SK-MEL-5 (cell line): ENCODE measurements around the gene ETFBKMT. TPM values are rescaled to one million over a fixed set of nuclear protein-coding genes. Genes with fewer than 3 reads are reported as not detected.

Source experiments
- DNase-seq: peaks from one replicate; pipeline ENCODE4 v3.0.0-alpha.2; 2016; ENCODE audit warnings: low read depth, low spot score
- in situ Hi-C: cut with HindIII; loops from 2 replicates; pipeline ENCODE4 v1.10.0; 2016; ENCODE audit warnings: low sequenced_read_pairs, high pct_unique_total_duplicates, low pct_unique_long_range_greater_than_20kb
- polyA plus RNA-seq, 2 experiments: library from polyadenylated mRNA; depleted of rRNA; stranded (reverse); fragments of >200 nt; gene quantifications; 2 replicates each; pipeline ENCODE4 v1.2.3, GENCODE V29; 2015
- total RNA-seq: library from RNA; depleted of rRNA; stranded (reverse); fragments of >200 nt; shearing (Covaris generic); gene quantifications from 2 replicates; pipeline ENCODE4 v1.2.3, GENCODE V29; 2014; rRNA removed

The ETFBKMT gene, protein sequence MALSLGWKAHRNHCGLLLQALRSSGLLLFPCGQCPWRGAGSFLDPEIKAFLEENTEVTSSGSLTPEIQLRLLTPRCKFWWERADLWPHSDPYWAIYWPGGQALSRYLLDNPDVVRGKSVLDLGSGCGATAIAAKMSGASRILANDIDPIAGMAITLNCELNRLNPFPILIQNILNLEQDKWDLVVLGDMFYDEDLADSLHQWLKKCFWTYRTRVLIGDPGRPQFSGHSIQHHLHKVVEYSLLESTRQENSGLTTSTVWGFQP
- 3.6 and 3.9 TPM in 2 replicates for total RNA-seq
- polyA plus RNA-seq (2015; cell fraction: cytosol; rRNA removed) = 2.3 and 3.0 TPM in 2 replicates
- 0.47 and 2.5 TPM in 2 replicates for polyA plus RNA-seq (2015; cell fraction: nucleus; rRNA removed)

DNA sequence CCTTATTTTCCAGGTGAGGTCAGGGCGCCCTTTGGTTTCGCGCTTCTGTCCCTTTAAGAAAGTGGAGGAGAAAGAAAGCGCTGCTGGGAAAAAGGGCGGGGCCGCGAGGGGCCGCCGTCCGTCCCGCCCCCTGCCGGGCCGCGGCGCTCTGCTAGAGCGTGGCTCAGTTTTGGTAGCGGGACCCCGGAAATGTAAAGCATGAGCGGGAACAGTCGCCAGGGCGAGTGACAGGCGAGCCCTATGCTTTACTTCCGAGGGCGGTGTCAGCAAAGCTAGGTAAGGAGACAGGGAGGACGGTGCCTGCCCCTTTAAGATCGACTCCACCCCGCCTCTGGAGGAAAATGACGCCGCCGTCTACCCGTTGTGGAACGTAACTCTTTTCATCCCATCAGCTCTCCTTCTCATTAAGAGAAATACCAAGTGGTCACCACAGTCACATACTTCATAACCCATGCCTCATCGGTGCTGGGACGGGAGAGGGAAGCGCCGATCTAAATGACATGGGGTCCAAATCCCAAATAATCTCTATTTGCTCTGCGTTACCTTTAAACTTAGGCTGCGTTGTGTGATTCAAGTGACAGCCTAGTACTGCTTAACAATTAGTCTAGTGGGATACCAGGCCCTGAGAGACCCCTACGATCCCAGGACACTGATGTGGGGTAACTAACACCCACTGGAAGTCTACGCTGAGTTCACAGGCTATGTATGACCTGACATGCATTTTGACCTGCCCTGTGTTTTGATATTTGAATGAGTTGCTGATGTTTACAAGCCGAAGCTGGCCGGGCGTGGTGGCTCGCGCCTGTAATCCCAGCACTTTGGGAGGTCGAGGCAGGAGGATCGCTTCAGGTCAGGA is at the start of gene ETFBKMT:
ETFBKMT (plus strand) TSS at position 602 of the 856 bp plus-strand sequence. CDS start 2,266 bp downstream, outside the sequence.
- in situ Hi-C loops = loop anchor here (25.0 kb wide), 1 partner anchor 628 kb away; no protein-coding TSS in a partner anchor
- DNase-seq = peak; percentile 92

DNA sequence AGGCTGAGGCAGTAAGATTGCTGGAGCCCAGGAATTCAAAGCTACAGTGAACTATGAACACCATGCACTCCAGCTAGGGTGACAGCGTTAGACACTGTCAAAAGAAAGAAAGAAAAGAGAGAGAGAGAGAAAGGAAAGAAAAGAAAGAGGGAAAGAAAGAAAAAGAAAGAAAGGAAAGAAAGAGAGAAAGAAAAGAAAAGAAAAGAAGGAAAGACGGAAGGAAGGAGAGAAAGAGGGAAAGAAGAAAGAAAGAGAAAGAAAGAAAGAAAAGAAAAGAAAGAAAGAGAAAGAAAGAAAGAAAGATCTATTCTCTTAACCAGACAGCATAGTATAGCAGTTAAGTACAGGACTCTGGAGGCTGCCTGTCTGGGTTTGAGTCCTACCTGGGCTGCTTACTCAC is 46.7 kb upstream of the ETFBKMT start:
- in situ Hi-C loops = no loop called here

DNA sequence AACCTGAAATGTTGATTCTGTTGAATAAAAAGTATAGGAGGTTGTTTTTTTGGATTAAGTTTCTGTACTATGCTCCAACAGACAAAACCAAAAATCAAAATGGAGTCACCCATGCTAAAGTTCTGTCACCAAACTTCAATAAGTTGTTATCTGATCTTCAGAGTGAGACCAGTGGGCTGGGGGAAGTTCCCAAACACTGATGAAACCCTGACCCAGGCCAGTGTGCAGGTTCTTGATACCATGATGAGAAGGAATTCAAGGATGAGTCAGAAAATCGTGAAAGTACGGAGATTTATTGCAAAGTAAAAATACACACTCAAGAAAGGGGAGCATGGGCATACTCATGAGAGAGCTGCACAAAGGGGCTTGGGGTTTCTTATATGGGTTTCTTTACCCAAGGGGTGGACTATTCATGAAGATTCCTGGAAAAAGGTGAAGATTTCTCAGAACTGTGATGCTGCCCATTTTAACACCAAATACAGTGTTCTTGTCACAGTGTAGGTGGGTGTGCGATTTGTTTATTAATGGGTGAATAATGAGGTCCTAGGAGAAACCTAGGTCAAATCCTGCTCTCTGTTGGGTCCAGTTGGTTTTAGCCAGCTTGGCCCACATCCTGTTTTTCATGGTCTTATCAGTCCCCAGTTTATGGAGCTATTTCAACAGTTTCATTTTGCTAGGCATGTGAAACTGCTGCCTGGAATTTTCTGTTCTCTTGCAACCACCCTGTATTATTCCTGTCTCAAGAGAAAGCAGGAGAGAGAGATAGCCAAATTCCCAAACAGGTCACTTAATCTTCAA is 41.1 kb upstream of the ETFBKMT start:
- in situ Hi-C loops = no loop called here
- no peak for DNase-seq

More for the DNA sequence above, 46.7 kb upstream of the ETFBKMT start:
- no peak for DNase-seq

DNA sequence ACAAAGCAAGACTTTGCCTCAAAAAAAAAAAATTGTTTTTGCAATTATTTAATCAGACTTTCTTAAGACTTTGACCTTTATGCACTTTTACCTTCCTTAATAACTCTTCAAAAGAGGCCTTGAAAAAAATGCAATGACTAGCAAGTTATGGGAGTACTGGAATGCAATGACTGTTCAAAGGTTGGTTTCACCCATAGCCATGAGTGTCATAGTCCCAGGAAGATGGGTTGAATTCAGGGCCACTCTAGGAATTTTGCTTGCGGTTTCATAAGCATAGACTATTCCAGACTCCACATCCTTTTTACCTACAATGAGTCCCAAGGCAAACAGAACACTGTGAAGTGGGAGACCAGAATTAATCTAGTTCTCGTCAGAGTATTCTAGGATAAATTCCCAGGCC is 39.2 kb upstream of the ETFBKMT start:
- no peak for DNase-seq
- in situ Hi-C loops = no loop called here

DNA sequence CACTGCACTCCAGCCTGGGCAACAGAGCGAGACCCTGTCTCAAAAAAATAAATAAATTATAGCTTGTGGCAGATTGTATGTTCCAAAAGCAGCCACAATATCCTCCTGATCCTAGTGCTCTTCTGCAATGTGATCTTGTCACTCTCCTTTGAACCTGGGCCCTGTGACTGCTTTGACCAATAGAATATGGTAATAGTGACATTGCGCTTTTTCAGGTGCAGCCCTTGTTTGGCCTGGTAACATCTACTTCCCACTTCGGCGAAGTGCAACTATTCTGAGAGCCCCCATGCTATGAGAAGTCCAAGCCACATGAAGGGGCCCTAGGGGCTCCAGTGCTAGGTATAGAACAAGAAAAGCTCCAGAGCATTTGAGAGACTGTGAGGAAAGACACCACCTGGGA is 37.5 kb upstream of the ETFBKMT start:
- DNase-seq = no peak
- in situ Hi-C loops = no loop called here

DNA sequence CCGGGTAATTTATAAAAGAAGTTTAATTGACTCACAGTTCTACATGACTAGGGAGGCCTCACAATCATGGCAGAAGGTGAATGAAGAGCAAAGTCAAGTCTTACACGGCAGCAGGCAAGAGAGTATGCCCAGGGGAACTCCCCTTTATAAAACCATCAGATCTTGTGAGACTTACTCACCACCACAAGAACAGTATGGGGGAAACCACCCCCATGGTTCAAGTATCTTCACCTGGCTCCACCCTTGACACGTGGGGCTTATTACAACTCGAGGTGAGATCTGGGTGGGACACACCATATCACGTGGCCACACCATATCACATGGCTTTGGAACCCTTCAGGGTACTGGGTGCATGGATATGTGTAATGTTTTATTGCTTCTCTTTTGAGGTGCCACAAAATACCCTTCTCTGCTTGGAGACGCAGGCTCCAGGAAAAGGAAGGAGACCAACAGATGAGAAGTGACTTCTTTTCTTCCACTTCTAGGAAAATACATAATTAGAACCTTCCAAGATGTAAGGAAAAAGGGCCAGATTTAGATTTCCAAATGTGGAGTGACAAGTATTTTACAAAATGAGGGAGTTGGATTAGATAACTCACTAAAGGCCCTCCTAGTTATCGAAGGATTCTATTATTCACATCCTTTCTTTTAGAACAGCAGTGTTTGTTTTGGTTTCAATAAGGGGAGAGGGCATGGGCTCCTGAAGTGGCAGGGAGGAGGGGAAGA is 33.1 kb upstream of the ETFBKMT start:
- in situ Hi-C loops = no loop called here
- DNase-seq = no peak

DNA sequence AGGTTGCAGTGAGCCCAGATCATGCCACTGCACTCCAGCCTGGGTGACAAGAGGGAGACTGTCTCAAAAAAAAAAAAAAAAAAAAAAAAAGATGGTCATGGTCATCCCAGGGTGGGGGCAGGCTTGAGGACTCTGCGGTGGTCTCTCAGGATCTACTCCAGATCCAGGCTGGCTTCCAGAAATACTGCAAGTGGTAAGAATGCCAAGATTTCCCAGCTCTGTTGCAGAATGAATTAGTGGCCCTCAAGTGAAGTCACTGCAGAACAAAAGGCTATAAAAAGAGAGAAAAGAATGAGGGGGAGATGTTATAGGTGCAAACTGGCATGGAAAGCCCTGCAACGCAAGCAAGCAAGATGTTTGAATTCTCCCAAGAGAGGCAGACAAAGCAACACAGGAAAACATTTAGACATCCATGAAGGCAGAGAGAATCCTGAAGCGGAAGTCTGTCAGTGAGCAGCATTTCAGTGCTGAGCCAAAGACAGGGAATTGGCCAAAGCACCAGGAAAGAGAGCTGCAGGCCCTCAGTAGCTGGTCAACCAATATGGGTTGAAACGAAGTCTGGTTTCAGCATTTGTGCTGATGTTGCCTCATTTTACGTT is 31.9 kb upstream of the ETFBKMT start:
- in situ Hi-C loops = no loop called here
- DNase-seq = no peak

DNA sequence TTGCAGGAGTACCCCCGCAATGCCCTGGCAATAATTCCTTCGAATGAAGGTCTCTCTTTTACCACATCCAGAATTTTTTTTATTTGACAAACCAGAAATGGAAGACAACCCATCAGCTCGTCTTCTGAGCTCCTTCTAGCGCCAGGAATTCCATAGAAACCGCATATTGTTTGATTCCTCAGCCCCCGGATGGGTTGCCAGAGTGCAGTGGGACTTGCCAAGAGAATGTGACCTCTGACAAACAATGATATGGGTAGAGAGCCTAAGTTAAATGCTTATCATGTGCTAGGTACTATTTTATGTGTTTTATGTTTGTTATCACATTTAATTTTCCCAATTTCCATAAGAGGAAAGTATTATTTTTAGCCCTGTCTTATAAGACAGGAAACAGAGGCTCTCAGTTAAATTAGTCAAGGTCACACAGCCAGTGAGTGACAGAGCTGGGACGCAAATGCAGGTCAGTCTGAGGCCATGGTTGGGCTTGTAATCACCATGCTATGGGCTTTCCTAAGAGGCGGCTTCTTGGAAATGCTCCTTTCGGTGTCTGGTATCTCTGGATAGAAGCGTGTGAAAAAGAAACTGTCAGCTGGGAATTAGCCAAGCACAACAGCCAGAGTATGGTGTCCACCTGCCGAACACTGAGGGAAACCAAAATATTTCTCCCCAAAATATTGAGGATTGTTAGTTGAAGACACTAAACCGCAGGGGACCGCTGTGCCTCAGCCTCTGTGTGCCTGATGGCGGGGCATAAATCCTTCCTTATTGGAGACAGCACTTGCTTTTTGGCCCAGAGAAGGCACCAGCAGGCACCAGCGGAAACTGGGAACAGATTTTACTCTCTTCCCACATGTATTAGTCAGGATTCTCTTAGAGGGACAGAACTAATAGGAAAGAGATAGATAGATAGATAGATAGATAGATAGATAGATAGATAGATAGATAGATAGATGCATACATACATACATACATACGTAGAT is 29.4 kb upstream of the ETFBKMT start:
- in situ Hi-C loops = no loop called here

DNA sequence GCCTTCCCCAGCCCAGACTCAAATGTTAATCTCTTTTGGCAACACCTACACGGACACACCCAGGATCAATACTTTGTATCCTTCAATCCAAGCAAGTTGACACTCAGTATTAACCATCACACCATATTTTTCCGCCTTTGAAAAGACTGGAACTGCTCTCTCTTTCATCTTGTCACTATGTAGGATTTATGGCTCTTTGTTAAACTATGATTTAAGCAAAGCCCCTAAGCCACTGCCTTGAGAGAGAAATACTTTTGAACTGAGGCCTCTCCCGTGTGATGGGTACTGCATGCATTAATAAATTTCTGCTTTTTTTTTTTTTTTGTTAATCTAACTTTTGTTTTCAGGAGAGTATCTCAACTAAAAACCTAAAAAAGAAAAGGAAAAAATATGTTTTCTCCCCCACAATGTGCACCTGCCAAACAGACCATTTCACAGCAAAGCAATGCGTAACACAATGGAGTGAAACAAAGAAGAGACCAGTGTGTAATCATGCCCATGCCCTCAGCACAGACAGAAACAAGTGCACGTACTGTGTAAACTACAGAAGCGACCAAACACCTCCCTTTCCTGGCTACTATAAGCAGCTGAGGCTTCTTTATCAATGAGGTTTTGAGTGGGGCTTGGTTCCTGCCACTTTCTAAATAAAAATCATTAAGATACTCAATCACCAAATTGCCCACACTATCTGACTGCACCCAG is 28.3 kb upstream of the ETFBKMT start:
- no peak for DNase-seq
- in situ Hi-C loops = no loop called here

More for the DNA sequence above, 29.4 kb upstream of the ETFBKMT start:
- no peak for DNase-seq

DNA sequence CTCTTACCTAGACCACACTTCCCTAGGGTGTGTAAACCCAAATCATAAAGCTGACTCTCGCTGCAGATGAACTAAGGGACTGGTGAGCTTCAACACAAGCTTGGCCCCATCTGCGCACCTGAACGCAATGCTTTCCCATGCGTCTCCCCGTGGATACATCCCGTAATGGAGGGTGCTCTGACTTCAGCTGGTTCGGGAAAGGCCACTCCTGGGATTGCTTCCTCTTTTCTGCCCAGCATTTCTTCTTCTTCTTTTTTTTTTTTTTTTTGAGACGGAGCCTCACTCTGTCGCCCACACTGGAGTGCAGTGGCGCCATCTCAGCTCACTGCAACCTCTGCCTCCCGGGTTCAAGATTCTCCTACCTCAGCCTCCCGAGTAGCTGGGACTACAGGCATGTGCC is 27.7 kb upstream of the ETFBKMT start:
- no peak for DNase-seq
- in situ Hi-C loops = no loop called here

DNA sequence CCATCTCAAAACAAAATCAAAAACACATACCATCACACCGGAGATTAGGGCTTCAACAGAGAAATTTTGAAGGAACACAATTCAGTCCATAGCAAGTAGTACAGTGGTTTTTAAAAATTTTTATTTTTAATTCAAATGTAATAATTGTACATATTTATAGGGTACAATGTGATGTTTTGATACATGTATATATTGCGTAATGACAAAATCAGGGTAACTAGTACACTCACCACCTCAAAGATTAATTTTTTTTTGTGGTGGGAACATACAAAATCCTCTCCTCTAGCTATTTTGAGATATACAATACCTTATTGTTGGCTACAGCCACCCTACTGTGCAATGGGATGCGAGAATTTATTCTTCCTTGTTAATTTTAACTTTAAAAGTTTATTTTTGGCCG is 26.0 kb upstream of the ETFBKMT start:
- no peak for DNase-seq
- in situ Hi-C loops = no loop called here

DNA sequence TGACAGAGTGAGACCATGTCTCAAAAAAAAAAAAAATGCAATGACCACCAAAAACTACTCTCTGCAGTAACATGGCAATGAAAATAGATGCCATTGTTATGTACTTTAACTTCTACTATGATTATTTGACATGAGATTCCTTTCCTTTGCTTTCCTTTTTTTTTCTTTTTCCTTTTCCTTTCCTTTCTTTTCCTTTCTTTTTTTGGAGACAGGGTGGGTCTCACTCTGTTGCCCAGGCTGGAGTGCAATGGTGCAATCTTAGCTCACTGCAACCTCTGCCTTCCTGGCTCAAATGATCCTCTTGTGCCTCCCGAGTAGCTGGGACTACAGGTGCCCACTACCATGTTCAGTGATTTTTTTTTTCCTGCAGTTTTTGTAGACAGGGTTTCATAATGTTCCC is 24.9 kb upstream of the ETFBKMT start:
- in situ Hi-C loops = no loop called here
- no peak for DNase-seq

DNA sequence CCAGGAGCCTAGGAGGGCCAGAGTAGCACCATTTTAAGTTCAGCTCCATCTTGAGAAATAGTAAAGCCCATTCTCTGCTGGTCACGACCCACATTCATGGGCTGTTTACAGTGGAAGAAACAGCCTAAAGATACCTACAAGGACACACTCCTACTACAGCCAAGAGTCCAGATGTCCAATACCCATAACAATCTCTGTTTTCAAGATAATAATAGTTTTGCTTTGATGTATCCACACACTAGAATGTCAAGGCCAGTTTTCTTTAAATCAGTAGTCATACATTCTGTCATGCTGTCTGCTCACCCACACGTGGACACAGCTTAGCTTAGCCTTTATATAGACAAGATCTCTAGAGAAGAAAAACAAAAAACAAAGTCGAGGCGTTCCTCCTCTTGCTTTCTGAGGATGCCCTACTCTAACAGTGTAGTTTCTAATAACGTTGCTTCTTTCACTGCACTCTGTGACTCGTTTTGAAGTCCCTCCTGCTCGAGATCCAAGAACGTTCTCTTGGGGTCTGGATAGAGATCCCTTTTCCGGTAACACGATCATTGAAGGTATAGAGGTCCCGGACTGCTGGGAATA is 17.9 kb upstream of the ETFBKMT start:
- DNase-seq = no peak
- in situ Hi-C loops = no loop called here

DNA sequence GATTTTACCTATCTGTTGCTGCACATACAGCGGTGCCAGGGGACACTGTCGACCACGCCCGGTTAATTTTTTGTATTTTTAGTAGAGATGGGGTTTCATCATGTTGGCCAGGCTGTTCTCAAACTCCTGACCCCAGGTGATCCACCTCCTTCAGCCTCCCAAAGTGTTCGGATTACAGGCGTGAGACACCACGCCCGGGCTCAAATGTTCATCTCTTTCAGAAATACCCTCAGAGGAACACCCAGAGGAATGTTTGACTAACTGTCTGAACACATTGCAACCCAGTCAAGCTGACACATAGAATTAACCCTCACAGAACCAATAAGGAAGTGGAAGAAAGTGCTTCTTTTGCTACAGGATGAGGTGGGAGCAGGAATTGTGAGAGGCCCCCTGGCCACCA is 15.0 kb upstream of the ETFBKMT start:
- in situ Hi-C loops = no loop called here

DNA sequence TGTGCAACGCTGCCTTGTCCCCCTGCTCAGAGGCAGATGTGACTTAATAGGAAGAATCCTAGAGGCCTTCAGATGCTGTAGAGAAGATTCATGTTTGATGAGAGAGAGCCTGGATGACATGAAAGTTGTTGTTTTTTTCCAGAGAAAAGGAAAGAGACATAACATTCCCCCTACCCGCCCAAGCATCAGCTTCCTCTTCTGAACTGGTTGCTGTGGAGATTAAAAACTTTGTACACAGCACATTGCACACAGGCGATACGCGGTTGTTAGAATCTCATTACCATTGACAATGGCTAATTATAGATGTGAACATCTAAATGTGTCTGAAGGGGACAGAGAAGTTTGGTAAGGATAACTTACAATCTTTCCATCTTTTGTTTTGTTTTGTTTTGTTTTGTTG is 13.6 kb upstream of the ETFBKMT start:
- in situ Hi-C loops = no loop called here
- no peak for DNase-seq

More for the DNA sequence above, 15.0 kb upstream of the ETFBKMT start:
- no peak for DNase-seq
